COLO668 (cell line): ENCODE data around the gene KCTD7.
"Not testable (repeated sequence)": the region's sequence is repeated elsewhere in the genome, so short reads cannot be mapped to it uniquely, and the experiment has no call there.

Experiments used
- DNase-seq: peaks from one replicate; lab custom pipeline; 2025; ENCODE audit not compliant: unreplicated experiment; lab: John Stamatoyannopoulos, UW

Gene KCTD7

DNA sequence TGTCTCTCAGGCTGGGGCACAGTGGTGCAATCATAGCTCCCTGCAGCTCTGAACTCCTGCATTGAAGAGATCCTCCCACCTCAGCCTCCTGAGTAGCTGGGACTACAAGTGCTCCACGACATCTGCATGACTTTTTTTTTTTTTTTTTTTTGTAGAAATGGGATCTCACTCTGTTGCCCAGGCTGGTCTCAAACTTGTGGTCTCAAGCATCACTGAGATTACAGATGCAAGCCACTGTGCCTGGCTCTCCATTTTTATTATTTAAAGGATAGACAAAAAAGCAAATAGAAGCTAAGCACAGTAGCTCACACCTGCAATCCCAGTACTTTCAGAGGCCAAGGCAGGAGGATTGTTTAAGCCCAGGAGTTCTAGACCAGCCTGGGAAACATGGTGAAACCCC lies 13.0 kb upstream of the KCTD7 start:
- no peak for DNase-seq

DNA sequence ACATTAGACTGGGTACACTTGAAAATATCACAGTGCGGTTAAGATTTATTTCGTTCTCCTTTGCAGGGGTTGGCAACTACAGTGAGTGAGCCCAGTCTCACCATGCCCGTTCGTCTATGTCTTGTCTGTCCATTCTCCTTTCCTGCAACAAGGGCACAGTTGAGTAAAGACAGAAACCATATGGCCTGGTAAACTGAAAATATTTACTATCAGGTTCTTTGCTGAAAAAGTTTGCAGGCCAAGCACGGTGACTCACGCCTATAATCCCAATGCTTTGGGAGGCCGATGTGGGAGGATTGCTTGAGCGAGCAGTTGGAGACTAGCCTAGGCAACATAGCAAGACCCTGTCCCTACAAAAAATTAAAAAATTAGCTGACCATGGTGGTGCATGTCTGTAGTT lies 11.4 kb upstream of the KCTD7 start:
- no peak for DNase-seq

DNA sequence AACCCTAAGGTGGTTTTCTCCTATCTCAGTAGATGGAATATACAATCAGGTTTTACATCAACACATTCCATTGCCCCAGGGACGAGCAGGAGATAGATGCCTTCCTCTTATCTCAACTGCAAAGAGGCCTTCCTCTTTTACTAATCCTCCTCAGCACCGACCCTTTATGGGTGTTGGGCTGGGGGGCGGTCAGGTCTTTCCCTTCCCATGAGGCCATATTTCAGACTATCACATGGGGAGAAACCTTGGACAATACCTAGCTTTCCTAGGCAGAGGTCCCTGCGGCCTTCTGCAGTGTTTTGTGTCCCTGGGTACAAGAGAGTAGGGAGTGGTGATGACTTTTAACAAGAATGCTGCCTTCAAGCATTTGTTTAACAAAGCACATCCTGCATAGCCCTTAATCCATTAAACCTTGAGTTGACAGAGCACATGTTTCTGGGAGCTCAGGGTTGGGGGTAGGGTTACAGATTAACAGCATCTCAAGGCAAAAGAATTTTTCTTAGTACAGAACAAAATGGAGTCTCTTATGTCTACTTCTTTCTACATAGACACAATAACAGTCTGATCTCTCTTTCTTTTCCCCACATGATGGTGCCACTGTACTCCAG lies 9.2 kb upstream of the KCTD7 start:
- DNase-seq: not testable (repeated sequence)

DNA sequence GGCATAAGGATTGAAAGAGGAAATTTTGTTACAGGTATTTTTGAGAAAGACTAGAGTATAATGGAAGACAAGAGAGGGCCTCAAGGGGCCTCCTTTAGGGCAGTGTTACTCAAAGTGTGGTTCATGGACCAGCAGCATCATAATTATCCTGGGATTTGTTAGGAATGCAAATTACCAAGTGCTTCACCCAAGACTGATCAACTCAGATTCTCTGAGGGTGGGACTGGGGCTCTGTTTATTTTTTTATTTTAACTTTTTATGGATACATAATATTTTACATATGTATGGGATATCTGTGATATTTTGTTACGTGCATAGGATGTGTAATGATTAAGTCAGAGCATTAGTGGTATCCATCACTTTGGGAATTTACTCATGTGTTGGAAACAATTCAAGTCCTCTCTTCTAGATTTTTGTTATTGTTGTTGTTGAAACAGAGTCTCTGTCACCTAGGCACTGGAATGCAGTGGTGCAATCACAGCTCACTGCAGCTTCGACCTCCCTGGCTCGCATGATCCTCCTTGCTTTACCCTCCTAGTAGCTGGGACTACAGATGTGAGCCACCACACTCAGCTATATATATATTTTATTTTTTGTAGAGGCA lies 2.2 kb upstream of the KCTD7 start:
- no peak for DNase-seq

DNA sequence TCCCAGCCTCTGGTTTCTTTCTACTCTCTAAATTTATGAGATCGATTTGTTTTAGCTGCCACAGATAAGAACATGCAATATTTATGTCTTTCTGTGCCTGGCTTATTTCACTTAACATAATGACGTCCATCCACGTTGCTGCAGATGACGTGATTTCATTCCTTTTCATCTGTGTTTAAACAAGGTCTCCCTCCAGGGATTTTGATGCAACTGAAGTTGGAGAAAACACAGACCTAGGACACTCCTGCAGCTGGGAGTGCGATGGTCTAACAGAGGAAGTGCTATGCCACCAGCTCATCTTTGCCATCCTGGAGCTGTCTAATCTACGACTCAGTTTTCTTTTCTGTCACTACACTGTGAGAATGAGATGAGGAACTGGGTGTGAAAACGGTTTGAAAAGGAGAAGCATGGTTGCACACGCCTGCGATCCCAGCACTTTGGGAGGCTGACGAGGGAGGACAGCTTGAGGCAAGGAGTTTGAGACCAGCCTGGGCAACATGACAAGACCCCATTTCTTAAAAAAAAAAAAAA lies 1.5 kb upstream of the KCTD7 start:
- peak; percentile 3 for DNase-seq

DNA sequence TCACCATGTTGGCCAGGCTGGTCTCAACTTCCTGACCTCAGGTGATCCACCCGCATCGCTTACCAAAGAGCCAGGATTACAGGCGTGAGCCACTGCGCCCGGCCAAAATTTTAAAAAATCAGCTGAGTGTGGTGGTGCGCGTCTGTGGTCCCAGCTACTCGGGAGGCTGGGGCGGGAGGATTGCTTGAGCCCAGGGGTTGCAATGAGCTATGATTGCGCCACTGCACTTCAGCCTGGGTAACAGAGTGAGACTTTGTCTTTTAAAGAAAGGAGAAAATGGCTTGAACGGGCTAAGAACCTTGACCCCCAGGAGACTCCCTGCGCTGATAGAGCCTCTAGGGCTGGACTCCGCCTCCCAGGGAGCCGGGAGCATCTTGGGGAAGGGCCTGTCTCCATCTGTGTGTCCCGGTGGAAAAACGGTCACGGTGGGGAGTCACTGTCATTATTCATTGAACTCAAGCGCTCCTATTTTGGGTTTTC lies 760 bp upstream of the KCTD7 start:
- DNase-seq: no peak

DNA sequence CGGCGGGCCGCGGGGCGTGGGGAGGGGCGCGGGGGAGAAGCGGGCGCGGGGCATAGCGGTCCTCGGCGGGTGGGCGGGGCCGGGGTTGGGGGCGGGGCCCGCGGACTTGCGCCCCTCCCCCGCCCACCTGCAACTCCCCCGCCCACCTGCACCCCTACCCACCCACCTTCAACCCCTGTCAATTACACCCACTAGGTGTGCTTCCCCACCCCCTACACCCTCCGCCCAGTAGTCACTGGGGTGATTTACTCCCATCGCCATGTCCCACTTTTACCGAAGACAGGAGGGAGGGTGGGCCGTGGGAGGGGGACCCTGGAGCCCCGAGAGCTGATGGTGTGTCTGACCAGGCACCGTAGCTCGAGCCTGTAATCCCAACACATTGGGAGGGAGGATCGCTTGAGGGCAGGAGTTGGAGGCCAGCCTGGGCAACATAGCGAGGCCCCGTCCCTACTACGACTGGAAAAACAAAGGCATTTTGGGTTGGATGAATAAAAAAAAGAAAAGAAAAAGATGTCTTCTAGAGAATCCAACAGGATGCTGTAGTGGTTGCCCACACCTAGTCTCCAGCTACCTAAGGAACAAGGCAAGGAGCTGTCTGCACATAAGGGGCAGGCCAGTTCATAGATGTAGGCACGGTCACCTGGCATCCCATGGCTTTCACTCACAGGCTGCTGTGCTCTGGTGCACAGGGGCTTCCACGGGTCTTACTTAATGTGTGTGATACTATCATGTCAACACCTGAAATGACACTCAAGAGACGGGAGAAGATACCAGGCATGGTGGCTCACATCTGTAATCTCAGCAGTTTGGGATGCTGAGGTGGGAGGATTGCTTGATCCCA lies 761 bp downstream of the KCTD7 start:
- no peak for DNase-seq

DNA sequence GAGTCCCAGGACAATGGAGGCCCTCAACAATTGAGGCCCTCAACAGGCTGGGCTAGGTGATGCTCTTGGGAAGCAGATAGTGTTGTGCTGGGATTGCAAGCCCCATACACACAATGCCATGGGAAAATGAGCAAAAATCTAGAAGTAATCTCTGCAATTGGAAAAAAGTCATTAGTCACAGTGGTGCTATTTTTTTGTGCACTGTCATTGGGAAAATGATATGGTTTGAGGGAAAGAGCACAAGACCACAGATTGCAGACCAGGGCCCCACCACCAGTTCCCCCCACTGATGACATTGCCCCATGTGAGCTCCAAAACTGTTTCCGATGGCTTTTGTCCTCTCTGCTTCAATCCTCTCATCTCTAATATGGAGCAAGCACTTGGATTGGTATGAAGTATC lies 1.9 kb downstream of the KCTD7 start:
- DNase-seq: no peak

DNA sequence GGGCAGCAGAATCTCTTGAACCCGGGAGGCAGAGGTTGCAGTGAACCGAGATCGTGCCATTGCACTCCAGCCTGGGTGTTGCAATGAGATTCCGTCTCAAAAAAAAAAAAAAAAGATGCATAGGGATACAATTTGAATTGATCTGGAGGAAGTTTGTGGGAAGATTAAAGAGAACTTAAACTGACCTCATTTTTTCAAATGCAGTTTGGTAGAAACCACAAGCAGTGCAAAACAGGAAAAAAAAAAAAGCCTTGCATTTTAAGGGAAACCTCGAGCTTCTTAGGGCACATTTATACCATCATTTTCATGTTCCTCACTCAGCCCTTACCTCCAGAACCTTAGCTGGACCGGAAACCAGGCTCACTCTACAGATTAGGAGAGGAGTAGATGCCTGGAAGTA lies 2.8 kb downstream of the KCTD7 start:
- no peak for DNase-seq

DNA sequence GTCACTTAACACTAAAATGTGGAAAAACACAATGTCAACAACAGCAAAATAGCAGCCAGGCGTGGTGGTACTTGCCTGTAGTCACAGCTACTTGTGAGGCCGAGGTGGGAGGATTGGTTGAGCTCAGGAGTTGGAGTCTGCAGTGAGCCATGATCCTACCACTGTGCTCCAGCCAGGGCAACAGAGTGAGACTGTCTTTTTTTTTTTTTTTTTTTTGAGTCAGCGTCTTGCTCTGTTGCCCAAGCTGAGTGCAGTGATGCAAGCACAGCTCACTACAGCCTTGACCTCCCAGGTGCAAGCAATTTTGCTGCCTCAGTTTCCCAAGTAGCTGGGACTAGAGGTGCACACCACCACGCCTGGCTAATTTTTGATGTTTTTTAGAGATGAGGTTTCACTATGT lies 6.1 kb downstream of the KCTD7 start:
- no peak for DNase-seq

DNA sequence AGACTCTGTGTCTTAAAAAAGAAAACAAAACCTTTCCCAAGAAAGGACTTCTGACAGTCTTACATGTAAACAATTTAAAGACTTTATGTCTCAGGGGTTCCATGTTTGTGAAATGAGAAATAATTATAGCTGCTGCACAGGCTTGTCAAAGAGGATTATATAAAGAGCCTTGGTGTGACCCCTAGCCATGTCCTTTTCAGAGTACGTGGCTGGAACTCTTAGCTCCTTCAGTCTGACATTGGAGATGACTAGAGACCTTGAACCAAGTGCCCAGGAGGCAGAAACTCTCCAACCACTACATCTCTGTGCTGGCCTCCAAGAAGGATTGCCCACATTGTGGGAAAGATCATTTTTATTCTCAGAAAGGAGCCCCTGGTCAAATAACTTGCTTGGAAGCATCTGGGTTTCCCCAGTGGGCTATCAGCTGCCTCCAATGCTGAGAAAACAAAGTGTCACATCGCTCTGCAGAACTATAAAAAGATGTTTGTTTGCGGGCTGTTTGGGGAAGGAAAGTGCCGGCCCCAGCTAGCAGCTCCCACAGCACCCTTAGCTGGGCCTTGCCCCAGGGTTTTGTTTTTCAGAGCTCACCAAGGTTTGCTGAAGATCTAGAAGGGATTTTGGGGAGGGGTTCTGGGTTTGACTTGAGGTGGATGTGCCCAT lies 6.8 kb downstream of the KCTD7 start:
- DNase-seq: not testable (repeated sequence)

DNA sequence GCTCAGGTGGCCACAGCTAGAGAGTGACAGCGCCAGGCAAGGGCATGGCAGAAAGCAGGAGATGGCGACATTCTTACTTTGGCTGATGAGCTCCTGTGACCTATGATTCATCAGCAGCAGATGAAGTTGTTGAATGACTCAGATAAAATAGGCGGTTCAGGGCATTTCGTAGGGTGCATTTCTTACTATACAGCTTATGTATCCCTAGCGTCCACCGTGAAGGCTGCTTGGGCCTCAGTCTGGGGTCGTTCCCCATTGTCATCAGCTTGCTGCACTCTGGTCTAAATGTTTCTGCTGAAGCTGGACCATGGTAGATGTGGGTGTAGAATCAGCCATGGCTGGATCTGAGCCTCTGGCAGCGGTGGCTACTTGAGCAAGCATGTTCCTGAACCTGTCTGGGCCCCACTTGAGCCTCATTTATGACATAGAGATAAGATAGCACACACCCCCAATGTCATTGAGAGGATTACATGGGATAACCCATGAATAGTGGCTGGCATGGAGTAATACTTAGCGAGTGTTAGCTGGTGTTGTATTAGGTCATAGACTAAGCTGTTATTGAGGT lies 7.4 kb downstream of the KCTD7 start:
- not testable (repeated sequence) for DNase-seq

DNA sequence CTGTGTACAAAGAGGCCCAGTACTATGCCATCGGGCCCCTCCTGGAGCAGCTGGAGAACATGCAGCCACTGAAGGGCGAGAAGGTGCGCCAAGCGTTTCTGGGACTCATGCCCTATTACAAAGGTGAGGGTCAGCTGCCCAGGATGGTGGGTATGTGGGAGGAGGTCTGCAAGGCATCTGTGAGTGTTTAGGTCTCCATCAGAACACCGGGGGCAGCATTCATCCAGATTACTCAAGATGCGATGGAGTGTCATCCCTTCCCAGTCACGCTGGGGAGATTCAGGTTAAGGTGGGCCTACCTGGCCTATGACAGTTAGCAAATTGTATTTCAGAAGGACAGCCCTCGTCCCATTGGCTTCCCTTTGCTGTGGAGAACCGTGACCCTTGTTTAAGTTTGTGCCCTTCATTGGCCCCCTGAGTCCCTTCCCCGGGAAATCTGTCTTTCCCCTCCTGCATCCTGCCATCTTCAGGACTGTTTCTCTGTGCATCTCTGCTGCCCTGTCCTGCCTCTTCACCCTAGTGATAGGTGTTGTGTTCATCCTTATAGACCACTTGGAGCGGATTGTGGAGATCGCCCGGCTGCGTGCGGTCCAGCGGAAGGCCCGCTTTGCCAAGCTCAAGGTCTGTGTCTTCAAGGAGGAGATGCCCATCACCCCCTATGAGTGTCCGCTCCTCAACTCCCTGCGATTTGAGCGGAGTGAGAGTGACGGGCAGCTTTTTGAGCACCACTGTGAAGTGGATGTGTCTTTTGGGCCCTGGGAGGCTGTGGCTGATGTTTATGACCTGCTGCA lies 9.8 kb downstream of the KCTD7 start:
- no peak for DNase-seq

DNA sequence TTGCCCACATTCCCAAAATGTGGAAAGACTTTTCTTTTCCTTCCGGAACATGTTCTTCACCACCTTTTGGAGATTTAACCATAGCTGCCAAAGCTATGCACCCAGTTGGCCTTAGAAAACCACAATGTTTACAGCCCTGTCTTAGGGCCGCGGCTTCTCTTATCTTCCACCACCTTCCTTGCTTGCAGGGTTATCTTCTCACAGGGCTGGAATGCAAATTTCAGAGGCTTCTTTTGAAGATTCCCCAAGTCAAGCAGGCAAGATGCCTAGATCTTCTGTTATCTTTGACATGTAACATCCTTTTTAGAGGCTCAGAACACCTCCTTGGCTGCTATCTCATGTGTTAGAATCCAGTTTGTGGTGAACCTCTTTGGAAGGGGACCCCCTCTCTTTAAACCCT lies 11.1 kb downstream of the KCTD7 start:
- DNase-seq: no peak

DNA sequence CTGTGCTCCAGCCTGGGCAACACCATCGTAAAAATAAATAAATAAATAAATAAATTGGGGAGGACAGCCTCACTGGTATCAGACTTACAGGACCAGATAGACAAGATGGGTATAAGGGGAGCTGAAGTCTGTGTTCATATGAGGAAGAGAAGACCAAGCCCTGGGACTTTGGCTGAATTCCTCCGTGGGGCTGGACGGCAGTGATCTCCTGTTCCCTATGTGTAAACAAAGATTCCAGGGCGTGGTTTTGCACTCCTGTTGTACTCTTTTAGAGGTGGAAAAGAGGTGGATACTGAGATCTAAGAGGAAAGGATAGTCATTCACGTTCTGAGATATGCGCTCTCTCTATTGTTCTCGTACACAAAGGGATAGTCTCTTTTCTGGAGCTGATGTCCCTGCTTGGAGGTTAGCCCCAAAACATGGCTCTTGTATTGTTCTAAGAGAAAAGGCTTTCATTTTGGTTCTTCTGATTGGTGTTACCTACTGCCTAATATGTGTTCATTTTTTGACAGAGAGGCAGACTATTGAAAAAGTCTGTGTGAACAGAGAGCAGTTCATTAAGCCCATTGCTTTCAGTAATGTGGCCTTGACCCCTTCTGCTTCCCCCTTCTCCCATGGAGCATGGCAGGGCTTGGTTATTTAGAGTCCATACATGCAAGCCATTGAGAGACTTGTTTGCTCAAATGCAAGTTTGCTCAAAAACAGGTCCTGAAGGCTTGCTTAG lies 12.3 kb downstream of the KCTD7 start:
- DNase-seq: no peak

DNA sequence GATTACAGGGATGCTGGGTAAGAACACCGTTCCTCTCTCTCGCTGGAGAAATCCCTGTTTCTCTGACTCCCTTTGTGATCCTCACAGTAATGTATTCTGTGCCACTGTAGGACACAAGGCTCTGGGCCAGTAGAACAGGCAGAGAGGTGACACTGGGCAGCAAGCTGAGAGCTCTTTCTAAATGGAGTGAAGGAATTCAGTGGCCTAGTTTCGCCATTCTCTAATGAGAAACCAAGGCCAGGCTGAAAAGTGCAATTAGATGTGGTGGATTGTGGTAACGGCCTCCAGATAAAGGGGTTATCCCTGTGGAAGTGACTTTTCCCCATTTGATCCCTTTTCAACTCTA lies 12.8 kb downstream of the KCTD7 start:
- no peak for DNase-seq

DNA sequence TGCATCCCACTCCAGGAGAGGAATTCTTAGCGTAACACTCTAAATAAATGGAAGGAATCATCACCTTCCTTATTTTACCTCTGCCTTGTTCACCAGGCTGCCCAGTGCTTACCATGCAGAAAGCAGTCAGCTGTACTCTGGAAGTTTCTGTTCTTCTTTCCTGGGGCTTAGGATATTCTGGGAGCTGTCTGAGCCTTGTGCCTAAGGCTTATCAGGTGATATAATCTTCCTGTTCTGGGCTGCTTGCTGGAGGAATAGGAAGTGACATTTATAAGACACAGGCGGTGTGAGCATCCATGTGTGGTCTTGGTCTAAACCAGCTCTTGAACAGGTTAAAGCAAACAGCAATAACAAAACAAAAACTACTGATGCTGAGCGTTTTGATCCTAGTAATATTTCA lies 13.5 kb downstream of the KCTD7 start:
- no peak for DNase-seq

DNA sequence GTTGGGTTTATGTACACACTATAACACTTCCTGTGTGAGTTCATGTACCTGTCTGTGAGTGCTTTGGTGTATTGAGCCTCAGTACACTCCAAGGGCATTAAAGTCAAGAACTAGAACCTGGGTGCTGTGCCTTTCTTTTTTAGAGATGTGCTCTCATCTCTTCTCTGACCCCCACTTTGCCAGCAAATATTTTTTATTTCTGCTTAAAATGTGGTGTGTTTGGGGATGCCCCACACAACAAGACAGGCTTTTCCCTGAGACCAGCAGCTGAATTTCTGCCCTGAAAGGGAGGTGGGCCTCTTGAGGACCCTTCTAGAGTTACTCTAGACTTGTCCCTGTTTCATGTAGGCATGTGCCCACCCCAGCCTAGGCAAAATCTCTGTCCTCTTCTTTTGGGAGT lies 14.3 kb downstream of the KCTD7 start:
- DNase-seq: no peak

DNA sequence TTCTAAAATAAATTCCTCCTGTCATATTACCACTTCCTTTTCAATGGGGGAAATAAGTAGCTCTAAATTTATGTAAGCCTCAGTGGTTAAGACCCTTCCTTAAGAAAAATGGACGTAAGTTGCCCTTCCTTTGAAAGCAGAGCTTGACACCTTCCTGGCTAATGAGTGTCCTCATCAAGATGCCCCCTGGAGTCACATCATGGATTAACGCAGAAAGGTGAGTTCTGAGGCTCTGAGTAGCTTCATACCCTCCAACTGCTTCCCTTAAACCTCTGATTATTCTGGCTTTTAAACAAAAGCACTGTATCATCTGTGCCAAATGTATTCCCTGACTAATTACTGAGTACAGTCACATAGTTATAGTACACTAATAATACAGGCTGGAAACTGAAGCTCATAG lies 14.7 kb downstream of the KCTD7 start:
- no peak for DNase-seq

DNA sequence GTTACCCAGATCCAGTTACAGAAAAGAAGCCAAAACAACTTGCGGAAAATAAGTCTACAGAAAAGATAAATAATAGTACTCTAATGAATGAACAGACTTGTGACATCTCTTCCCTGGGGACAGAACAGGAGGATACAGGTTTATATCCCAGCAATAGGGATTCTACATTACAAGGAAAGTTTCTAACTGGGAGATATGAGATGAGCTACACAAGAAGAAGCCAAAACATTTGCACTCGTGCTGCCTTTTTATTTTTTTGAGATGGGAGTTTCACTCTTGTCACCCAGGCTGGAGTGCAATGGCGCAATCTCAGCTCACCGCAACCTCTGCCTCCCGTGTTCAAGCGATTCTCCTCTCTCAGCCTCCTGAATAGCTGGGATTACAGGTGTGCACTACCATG lies 22.3 kb downstream of the KCTD7 start:
- not testable (repeated sequence) for DNase-seq
